PFSK-1 (cell line): Measurements from ENCODE around the gene SNX13.

Source experiments
- FOXP2 ChIP-seq: optimal IDR thresholded peaks from 2 replicates; pipeline ENCODE3; 2011; ENCODE audit warnings: borderline replicate concordance, control low read depth, inconsistent platforms; ENCODE audit not compliant: insufficient read depth; ENCODE audit errors: extremely low read length, extremely low read depth
- POLR2AphosphoS5 ChIP-seq: IDR thresholded peaks from 2 replicates; pipeline ENCODE4 v1.6.1; 2012; ENCODE audit warnings: low read depth, mild to moderate bottlenecking, control low read depth, low read length, moderate library complexity
- SIN3A ChIP-seq: IDR thresholded peaks from 2 replicates; pipeline ENCODE4 v1.6.1; 2012; ENCODE audit warnings: mild to moderate bottlenecking, low read length, moderate library complexity, borderline replicate concordance; ENCODE audit not compliant: insufficient read depth
- TAF1 ChIP-seq: IDR thresholded peaks from 2 replicates; pipeline ENCODE4 v1.6.1; 2012; ENCODE audit warnings: low read length, control low read depth, borderline replicate concordance; ENCODE audit not compliant: insufficient read depth
- TF ChIP-seq, protein P1 (sequence below), 2 experiments: IDR thresholded peaks; 2 replicates each; pipeline versions ENCODE4 v1.6.1 to v1.8.0; 2011 to 2012; ENCODE audit warnings: low read depth in 2 of 2, low read length in 2 of 2, control low read depth in 1 of 2, inconsistent platforms in 1 of 2, mild to moderate bottlenecking in 1 of 2, moderate library complexity in 1 of 2; ENCODE audit not compliant: insufficient read depth in 1 of 2

SNX13 gene

DNA sequence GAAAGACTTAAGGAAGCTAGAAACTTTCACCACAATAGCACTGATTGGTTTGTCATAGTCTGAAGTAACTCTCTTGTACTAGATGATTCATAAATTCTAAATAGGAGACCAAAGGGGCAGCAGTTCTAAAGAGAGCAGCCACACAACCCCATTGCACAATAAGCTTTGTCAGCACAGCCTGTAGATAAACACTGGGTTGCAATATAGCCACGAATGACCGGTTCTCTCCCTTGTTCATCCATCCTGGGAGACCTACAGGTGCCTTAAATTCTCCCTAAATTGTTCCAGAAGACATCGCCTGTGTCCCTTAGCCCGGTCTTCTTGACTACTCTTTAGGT, 167.0 kb downstream of the SNX13 start:
- TF ChIP-seq POLR2AphosphoS5 = no peak
- TF ChIP-seq SIN3A = no peak
- TF ChIP-seq, protein P1, sequence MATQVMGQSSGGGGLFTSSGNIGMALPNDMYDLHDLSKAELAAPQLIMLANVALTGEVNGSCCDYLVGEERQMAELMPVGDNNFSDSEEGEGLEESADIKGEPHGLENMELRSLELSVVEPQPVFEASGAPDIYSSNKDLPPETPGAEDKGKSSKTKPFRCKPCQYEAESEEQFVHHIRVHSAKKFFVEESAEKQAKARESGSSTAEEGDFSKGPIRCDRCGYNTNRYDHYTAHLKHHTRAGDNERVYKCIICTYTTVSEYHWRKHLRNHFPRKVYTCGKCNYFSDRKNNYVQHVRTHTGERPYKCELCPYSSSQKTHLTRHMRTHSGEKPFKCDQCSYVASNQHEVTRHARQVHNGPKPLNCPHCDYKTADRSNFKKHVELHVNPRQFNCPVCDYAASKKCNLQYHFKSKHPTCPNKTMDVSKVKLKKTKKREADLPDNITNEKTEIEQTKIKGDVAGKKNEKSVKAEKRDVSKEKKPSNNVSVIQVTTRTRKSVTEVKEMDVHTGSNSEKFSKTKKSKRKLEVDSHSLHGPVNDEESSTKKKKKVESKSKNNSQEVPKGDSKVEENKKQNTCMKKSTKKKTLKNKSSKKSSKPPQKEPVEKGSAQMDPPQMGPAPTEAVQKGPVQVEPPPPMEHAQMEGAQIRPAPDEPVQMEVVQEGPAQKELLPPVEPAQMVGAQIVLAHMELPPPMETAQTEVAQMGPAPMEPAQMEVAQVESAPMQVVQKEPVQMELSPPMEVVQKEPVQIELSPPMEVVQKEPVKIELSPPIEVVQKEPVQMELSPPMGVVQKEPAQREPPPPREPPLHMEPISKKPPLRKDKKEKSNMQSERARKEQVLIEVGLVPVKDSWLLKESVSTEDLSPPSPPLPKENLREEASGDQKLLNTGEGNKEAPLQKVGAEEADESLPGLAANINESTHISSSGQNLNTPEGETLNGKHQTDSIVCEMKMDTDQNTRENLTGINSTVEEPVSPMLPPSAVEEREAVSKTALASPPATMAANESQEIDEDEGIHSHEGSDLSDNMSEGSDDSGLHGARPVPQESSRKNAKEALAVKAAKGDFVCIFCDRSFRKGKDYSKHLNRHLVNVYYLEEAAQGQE (IDR thresholded peaks at IDR 0.05; ENCODE audit: insufficient read depth in 1 of 2, low read depth in 2 of 2, low read length in 2 of 2) = no peak
- TF ChIP-seq FOXP2 = no peak
- no peak for TF ChIP-seq TAF1

GRCh38 chr7:17772581-17773288, 167.6 kb downstream of the SNX13 start:
- TF ChIP-seq FOXP2 (no peak), POLR2AphosphoS5 (no peak), SIN3A (no peak), TAF1 (no peak)
- TF ChIP-seq, protein P1 (IDR thresholded peaks at IDR 0.05; ENCODE audit: insufficient read depth in 1 of 2, low read depth in 2 of 2, low read length in 2 of 2) = no peak

- TF ChIP-seq FOXP2 (no peak), TAF1 (no peak), POLR2AphosphoS5 (no peak), SIN3A (no peak)
- TF ChIP-seq, protein P1 (IDR thresholded peaks at IDR 0.05; ENCODE audit: insufficient read depth in 1 of 2, low read depth in 2 of 2, low read length in 2 of 2) = no peak
Measured at GRCh38 chr7:17771901-17772408, 168.3 kb downstream of the SNX13 start.

GRCh38 chr7:17770710-17771375, 169.5 kb downstream of the SNX13 start:
- TF ChIP-seq FOXP2 (no peak), TAF1 (no peak), POLR2AphosphoS5 (no peak), SIN3A (no peak)
- TF ChIP-seq, protein P1 (IDR thresholded peaks at IDR 0.05; ENCODE audit: insufficient read depth in 1 of 2, low read depth in 2 of 2, low read length in 2 of 2) = no peak
